Testis (tissue), 2 donors: ENCODE results near the gene DNMBP.

Source experiments
- CTCF ChIP-seq, 3 experiments: fragments of 450-650 bp in 2 of 3; fragments of 200-600 bp in 1 of 3; sonication (generic) in 1 of 3; IDR thresholded peaks; one replicate each; pipeline ENCODE4 v1.5.1; 2016 to 2019; ENCODE audit warnings: antibody characterized with exemption in 3 of 3, mild to moderate bottlenecking in 2 of 3, moderate library complexity in 1 of 3
- POLR2A ChIP-seq: fragments of 450-650 bp; IDR thresholded peaks from one replicate; pipeline ENCODE4 v1.6.1; 2017; ENCODE audit warnings: antibody characterized with exemption, mild to moderate bottlenecking, moderate library complexity

- TF ChIP-seq CTCF (IDR thresholded peaks at IDR 0.05) (no peak), POLR2A (no peak)
Measured at GRCh38 chr10:99945263-99945662, 64.5 kb downstream of the DNMBP start.
